CD4-positive, alpha-beta T cell treated with Interleukin-10 for 1 hour (primary cell): ENCODE data around the gene NPR1.

ENCODE experiments used
- DNase-seq: peaks from one replicate; pipeline ENCODE4 v3.0.0-alpha.2; 2020

NPR1 gene

GRCh38 chr1:153728305-153729066 lies 50.0 kb downstream of the NPR1 start:
- peak; percentile 13 for DNase-seq

DNA sequence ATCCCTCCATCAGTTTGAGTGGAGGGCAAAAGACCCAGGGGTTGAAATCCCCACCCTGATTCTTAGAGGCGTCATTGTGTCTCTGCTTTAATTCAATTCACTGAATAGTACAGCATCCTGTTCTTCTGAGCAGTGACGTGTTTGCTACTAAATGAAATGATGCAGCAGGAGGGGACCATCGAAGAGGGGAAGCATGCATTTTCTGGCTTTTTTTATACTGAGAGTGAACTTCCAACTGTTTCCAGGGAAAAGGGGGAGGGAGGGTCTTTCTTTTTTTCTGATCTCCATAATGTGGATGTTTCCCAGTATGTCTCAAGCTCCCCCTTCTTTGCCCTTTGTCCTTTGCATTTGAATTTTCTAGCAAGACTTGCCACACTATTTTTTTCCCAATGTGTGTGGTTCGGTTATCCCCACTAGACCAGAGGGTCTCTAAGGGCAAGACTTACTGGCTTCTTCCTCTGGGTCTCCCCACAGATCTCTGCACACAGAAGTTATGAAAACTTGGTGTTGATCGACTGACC lies 52.0 kb downstream of the NPR1 start:
- DNase-seq = no peak

- DNase-seq = no peak
Observed at GRCh38 chr1:153733970-153734369, 55.5 kb downstream of the NPR1 start.

GRCh38 chr1:153734396-153735089 lies 56.1 kb downstream of the NPR1 start:
- no peak for DNase-seq

GRCh38 chr1:153735090-153735420 lies 56.6 kb downstream of the NPR1 start:
- DNase-seq = no peak

DNA sequence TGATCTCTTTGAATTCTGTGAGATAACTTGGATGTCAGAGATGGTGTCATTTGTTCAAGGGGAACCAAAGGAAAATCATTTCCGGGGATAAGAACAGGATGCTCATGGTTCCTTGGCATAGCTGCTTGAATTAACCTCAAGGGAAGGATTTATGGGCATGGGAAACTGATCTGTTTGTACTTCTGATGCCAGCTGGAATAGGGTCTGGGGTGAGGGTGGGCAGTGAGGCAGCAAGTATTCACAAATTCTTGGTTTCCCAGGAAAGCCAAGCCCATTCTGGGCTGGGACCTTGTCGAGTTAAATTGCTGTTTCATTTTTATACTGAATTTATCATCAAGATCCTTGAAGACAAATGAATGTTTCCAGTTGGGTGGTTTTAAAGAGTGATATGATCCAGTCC lies 63.5 kb downstream of the NPR1 start:
- no peak for DNase-seq

- DNase-seq = peak; percentile 9
Observed at GRCh38 chr1:153742411-153743142, 64.1 kb downstream of the NPR1 start.
